Gastroesophageal sphincter (tissue), 3 donors: Measurements from ENCODE around the gene RHBDD1.

ENCODE experiments used
- CTCF ChIP-seq, 4 experiments: fragments of 200-600 bp in 2 of 4; fragments of 450-650 bp in 2 of 4; sonication (generic) in 1 of 4; IDR thresholded peaks; one replicate each; pipeline ENCODE4 v1.5.1; 2017 to 2019; ENCODE audit warnings: antibody characterized with exemption in 4 of 4, mild to moderate bottlenecking in 2 of 4, moderate library complexity in 2 of 4
- POLR2AphosphoS5 ChIP-seq: sonication (generic); formaldehyde crosslinking; IDR thresholded peaks from one replicate; pipeline ENCODE4 v1.6.1; 2017; ENCODE audit warnings: antibody characterized with exemption

DNA sequence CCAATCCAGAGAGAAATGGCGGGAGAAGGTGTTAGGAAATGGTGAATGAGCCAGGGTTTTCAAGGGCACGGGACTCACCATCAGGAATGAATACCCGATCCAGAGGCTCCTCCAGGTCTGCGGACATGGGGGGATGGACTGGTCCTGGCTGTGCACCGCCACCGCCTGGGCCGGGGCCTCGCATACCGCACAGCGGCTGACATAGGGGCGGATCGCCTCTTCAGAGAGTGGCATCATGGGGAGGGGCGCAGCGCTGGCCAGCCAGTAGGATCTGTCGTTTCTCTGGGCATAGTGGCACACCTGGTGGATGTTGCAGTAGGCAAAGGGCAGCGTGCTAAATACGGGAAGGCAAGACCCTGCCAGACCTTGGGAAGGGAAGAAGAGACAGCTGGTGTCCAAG lies 172.1 kb downstream of the RHBDD1 start:
- no peak for TF ChIP-seq POLR2AphosphoS5
- TF ChIP-seq CTCF (IDR thresholded peaks at IDR 0.05): no peak
